ENCODE measurements around the gene CATSPERD.

The CATSPERD gene

DNA sequence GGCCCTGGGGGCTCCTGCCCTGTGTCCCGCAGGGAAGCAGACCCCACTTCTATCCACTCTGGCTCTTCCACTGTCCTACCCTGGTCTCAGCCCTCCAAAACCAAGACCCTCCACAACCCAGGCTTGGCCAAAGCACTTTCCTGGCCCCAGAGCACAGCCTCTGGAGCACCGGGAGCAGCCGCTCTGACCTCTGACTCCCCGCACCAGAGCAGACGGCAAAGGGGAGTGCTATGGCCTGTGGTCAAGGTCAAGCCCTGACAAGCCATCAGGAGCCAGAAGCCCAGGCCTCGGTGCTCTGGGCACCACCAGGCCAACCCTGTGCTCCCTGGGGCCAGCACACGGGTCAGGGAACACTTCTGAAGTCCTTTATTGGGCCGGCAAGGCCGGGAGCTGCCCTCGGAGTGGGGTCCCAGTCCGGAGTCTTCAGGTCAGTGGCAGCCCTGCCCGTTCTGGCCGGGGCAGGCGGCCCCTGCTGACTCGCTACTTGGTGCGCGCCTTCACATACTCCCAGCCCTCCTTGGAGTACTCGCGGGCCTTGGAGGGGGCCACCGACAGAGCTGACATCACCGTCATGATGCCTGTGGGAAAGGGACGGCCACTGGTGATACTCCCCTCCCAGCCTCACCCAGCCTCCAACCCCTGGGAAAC lies 42.2 kb upstream of the CATSPERD start:
- Histone ChIP-seq H3K9me3 (no peaks in the 10 kb centered on the region), H3K27me3 (peaks cover 6% of the 10 kb centered on the region), H3K4me1 (ENCODE audit: control insufficient read depth in 1 of 2, insufficient read depth in 1 of 2, low read depth in 1 of 2, low read length in 1 of 2) (peaks cover 18% of the 10 kb centered on the region in 2 experiments), H3K36me3 (peaks cover 6% of the 10 kb centered on the region), H3K27ac (no peak overlapping the region), H3K4me3 (ENCODE audit: low read depth in 1 of 2, low read length in 1 of 2) (no peak overlapping the region)
- TF ChIP-seq CTCF (IDR thresholded peaks at IDR 0.05) = no peak

GRCh38 chr19:5679289-5680083 lies 41.0 kb upstream of the CATSPERD start:
- H3K9me3 ChIP-seq = no peaks in the 10 kb centered on the region

GRCh38 chr19:5680084-5680436 lies 40.4 kb upstream of the CATSPERD start:
- Histone ChIP-seq H3K9me3 (no peaks in the 10 kb centered on the region), H3K4me3 (ENCODE audit: low read depth in 1 of 2, low read length in 1 of 2) (peak overlapping the region; percentile 73 to 90), H3K27me3 (peaks cover 6% of the 10 kb centered on the region), H3K27ac (peak overlapping the region; percentile 82), H3K36me3 (no peaks in the 10 kb centered on the region), H3K4me1 (ENCODE audit: control insufficient read depth in 1 of 2, insufficient read depth in 1 of 2, low read depth in 1 of 2, low read length in 1 of 2) (peaks cover 18% of the 10 kb centered on the region in 2 experiments)
- TF ChIP-seq CTCF (IDR thresholded peaks at IDR 0.05) = no peak

More at GRCh38 chr19:5679289-5680083, 41.0 kb upstream of the CATSPERD start:
- H3K27me3 ChIP-seq = peaks cover 6% of the 10 kb centered on the region
- H3K27ac ChIP-seq = peak overlapping the region; percentile 82
- H3K4me3 ChIP-seq (ENCODE audit: low read depth in 1 of 2, low read length in 1 of 2) = peak overlapping the region; percentile 73 to 90
- TF ChIP-seq CTCF (IDR thresholded peaks at IDR 0.05) = no peak
- peaks cover 18% of the 10 kb centered on the region in 2 experiments for H3K4me1 ChIP-seq (ENCODE audit: control insufficient read depth in 1 of 2, insufficient read depth in 1 of 2, low read depth in 1 of 2, low read length in 1 of 2)
- no peaks in the 10 kb centered on the region for H3K36me3 ChIP-seq

GRCh38 chr19:5680437-5681368 lies 39.7 kb upstream of the CATSPERD start, which contains the start of the genes HSD11B1L and MICOS13:
Gene HSD11B1L, plus strand, starts transcription at chr19:5681027. Its CDS starts 3,806 bp downstream, at chr19:5684833.
Gene MICOS13, minus strand, starts transcription at chr19:5680516. Its CDS starts 30 bp downstream, at chr19:5680486.
- Histone ChIP-seq H3K9me3 (no peaks in the 10 kb centered on the region), H3K4me3 (ENCODE audit: low read depth in 1 of 2, low read length in 1 of 2) (peak within 1 kb of the TSS; percentile 73 to 90), H3K27ac (peak within 1 kb of the TSS; percentile 82), H3K4me1 (ENCODE audit: control insufficient read depth in 1 of 2, insufficient read depth in 1 of 2, low read depth in 1 of 2, low read length in 1 of 2) (peaks cover 18% of the 10 kb centered on the region in 2 experiments), H3K27me3 (peaks cover 6% of the 10 kb centered on the region), H3K36me3 (no peaks in the 10 kb centered on the region)
- TF ChIP-seq CTCF (IDR thresholded peaks at IDR 0.05) = peak; percentile 22

Data from neutrophil (primary cell).